ENCODE results near the gene IQCM.

IQCM gene

DNA sequence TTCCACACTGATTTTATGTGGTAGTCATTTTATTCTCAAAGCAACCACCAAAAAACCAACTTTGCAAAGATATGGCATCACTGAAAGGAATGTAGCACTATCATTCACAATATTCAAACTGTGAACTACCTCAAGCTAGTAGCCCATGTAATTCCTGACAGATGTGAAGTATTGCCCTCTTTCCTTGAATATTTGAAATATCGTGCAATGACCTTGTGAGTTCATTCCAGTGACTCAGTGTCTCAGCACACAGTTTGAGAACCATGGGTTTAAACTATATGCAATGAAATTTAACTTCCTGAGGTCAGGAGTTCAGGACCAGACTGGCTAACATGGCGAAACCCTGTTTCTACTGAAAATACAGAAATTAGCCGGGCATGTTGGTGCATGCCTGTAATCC is 20.9 kb upstream of the IQCM start:
- DNase-seq, result no peak
- TF ChIP-seq CTCF (IDR thresholded peaks at IDR 0.05; ENCODE audit: low read depth, low read length, missing control alignments), result no peak
- Histone ChIP-seq H3K36me3 (replicated peaks) (no peaks in the 10 kb centered on the region), H3K4me3 (ENCODE audit: low read depth, low read length) (no peak overlapping the region), H3K27ac (no peak overlapping the region), H3K27me3 (replicated peaks) (no peaks in the 10 kb centered on the region)
- in situ Hi-C loops (cut with HindIII; ENCODE audit: low pct_ligation_motif_present, low sequenced_read_pairs), result no loop called here

DNA sequence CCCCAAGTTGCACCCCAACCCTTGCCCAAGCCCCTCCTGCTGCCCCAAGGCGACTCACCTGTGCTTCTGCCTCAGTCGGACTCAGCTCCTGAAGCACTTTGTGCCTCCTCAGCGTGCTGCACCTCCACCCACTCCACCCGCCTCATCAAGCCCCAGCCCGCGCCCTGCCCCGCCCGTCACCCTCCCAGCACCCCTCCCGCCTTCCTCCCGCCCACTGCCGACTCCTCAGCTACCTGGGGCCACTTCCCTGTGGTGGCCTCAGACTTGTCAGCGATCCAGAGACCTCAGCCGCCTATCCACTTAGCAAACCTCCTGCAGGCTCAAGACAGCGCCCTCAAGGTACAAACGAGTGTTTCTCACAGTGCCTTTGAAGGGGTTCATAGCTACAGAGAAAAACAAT is 19.6 kb upstream of the IQCM start:
- no peak for DNase-seq
- Histone ChIP-seq H3K36me3 (replicated peaks) (no peaks in the 10 kb centered on the region), H3K4me3 (ENCODE audit: low read depth, low read length) (no peak overlapping the region), H3K27me3 (replicated peaks) (no peaks in the 10 kb centered on the region), H3K27ac (no peak overlapping the region)
- no peak for TF ChIP-seq CTCF (IDR thresholded peaks at IDR 0.05; ENCODE audit: low read depth, low read length, missing control alignments)
- in situ Hi-C loops (cut with HindIII; ENCODE audit: low pct_ligation_motif_present, low sequenced_read_pairs), result no loop called here

DNA sequence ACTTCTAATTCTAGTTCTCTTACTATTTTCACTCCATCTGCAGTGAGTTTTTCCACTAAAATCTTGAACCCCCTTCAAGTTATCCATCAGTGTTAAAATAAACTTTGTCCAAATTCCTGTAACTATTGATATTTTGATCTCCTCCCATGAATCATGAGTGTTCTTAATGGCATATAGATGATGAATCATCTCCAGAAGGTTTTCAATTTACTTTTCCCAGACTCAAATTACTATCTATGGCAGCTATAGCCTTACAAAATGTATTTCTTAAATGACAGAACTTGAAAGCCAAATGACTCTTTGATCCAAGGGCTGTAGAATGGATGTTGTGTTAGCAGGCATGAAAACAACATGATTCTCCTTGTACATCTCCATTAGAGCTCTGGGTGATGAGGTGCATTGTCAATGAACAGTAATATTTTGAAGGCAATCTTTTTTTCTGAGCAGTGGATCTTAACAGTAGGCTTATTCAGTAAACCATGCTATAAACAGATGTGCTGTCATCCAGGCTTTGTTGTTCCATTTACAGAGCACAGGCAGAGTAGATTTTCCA is 16.1 kb upstream of the IQCM start:
- no peak for DNase-seq
- H3K27ac ChIP-seq, result no peak overlapping the region
- H3K27me3 ChIP-seq (replicated peaks), result no peaks in the 10 kb centered on the region
- no peak for TF ChIP-seq CTCF (IDR thresholded peaks at IDR 0.05; ENCODE audit: low read depth, low read length, missing control alignments)
- no peaks in the 10 kb centered on the region for H3K36me3 ChIP-seq (replicated peaks)
- in situ Hi-C loops (cut with HindIII; ENCODE audit: low pct_ligation_motif_present, low sequenced_read_pairs), result no loop called here
- no peak overlapping the region for H3K4me3 ChIP-seq (ENCODE audit: low read depth, low read length)

GRCh38 chr4:149830823-149831222 is 15.2 kb upstream of the IQCM start:
- TF ChIP-seq CTCF (IDR thresholded peaks at IDR 0.05; ENCODE audit: low read depth, low read length, missing control alignments), result no peak
- DNase-seq, result no peak
- no peak overlapping the region for H3K27ac ChIP-seq
- H3K36me3 ChIP-seq (replicated peaks), result no peaks in the 10 kb centered on the region
- in situ Hi-C loops (cut with HindIII; ENCODE audit: low pct_ligation_motif_present, low sequenced_read_pairs), result no loop called here
- H3K4me3 ChIP-seq (ENCODE audit: low read depth, low read length), result no peak overlapping the region
- no peaks in the 10 kb centered on the region for H3K27me3 ChIP-seq (replicated peaks)

- in situ Hi-C loops (cut with HindIII; ENCODE audit: low pct_ligation_motif_present, low sequenced_read_pairs), result no loop called here
Measured at GRCh38 chr4:149825336-149825735, 9.7 kb upstream of the IQCM start.

More at GRCh38 chr4:149825336-149825735, 9.7 kb upstream of the IQCM start:
- Histone ChIP-seq H3K27ac (no peak overlapping the region), H3K36me3 (replicated peaks) (no peaks in the 10 kb centered on the region), H3K27me3 (replicated peaks) (no peaks in the 10 kb centered on the region), H3K4me3 (ENCODE audit: low read depth, low read length) (no peak overlapping the region)
- no peak for TF ChIP-seq CTCF (IDR thresholded peaks at IDR 0.05; ENCODE audit: low read depth, low read length, missing control alignments)
- DNase-seq, result no peak
